ENCODE measurements around the gene MYBPC2.

The MYBPC2 gene

GRCh38 chr19:50458396-50459066 is 25.8 kb downstream of the MYBPC2 start:
- no peak for DNase-seq
- no peaks in the 10 kb centered on the region for H4K20me1 ChIP-seq (ENCODE audit: insufficient read depth, low read length)
- H3K4me2 ChIP-seq (ENCODE audit: insufficient read depth, low read length): no peak overlapping the region
- no peaks in the 10 kb centered on the region for H3K4me1 ChIP-seq (ENCODE audit: insufficient read depth, low read length)
- no peak overlapping the region for H3K4me3 ChIP-seq (ENCODE audit: low read depth in 1 of 2, low read length in 2 of 2)
- no peak for ATAC-seq (ENCODE audit: insufficient read depth, low read depth)
- TF ChIP-seq EZH2 (IDR thresholded peaks at IDR 0.05; ENCODE audit: borderline replicate concordance, low read depth, low read length, severe bottlenecking) (no peak), CTCF (IDR thresholded peaks at IDR 0.05; ENCODE audit: borderline replicate concordance, extremely low read depth, low read length, poor library complexity, severe bottlenecking) (no peak)
- no peaks in the 10 kb centered on the region for H3K79me2 ChIP-seq (ENCODE audit: insufficient read depth, low read length)
- H3K27me3 ChIP-seq (ENCODE audit: insufficient read depth, low read length, poor library complexity): no peaks in the 10 kb centered on the region
- H2AFZ ChIP-seq (ENCODE audit: low read depth, low read length): no peak overlapping the region
- no peak overlapping the region for H3K9ac ChIP-seq (ENCODE audit: low read depth, low read length)
- H3K36me3 ChIP-seq (ENCODE audit: insufficient read depth, low read length): no peaks in the 10 kb centered on the region
- no peaks in the 10 kb centered on the region for H3K9me3 ChIP-seq (ENCODE audit: insufficient read depth, low read length, severe bottlenecking)
- H3K27ac ChIP-seq (ENCODE audit: low read length): no peak overlapping the region

GRCh38 chr19:50459067-50459456 is 26.4 kb downstream of the MYBPC2 start:
- DNase-seq (no peak), ATAC-seq (ENCODE audit: insufficient read depth, low read depth) (no peak)
- no peak overlapping the region for H3K9ac ChIP-seq (ENCODE audit: low read depth, low read length)
- no peaks in the 10 kb centered on the region for H3K9me3 ChIP-seq (ENCODE audit: insufficient read depth, low read length, severe bottlenecking)
- no peaks in the 10 kb centered on the region for H4K20me1 ChIP-seq (ENCODE audit: insufficient read depth, low read length)
- no peaks in the 10 kb centered on the region for H3K4me1 ChIP-seq (ENCODE audit: insufficient read depth, low read length)
- H2AFZ ChIP-seq (ENCODE audit: low read depth, low read length): no peak overlapping the region
- H3K4me2 ChIP-seq (ENCODE audit: insufficient read depth, low read length): no peak overlapping the region
- no peak overlapping the region for H3K4me3 ChIP-seq (ENCODE audit: low read depth in 1 of 2, low read length in 2 of 2)
- H3K27me3 ChIP-seq (ENCODE audit: insufficient read depth, low read length, poor library complexity): no peaks in the 10 kb centered on the region
- no peaks in the 10 kb centered on the region for H3K36me3 ChIP-seq (ENCODE audit: insufficient read depth, low read length)
- no peaks in the 10 kb centered on the region for H3K79me2 ChIP-seq (ENCODE audit: insufficient read depth, low read length)
- TF ChIP-seq EZH2 (IDR thresholded peaks at IDR 0.05; ENCODE audit: borderline replicate concordance, low read depth, low read length, severe bottlenecking): no peak
- TF ChIP-seq CTCF (IDR thresholded peaks at IDR 0.05; ENCODE audit: borderline replicate concordance, extremely low read depth, low read length, poor library complexity, severe bottlenecking): no peak
- no peak overlapping the region for H3K27ac ChIP-seq (ENCODE audit: low read length)

- Histone ChIP-seq H3K4me2 (ENCODE audit: insufficient read depth, low read length) (no peak overlapping the region), H3K9ac (ENCODE audit: low read depth, low read length) (no peak overlapping the region), H3K27me3 (ENCODE audit: insufficient read depth, low read length, poor library complexity) (no peaks in the 10 kb centered on the region)
Observed at GRCh38 chr19:50459638-50460037, 26.9 kb downstream of the MYBPC2 start.

More at GRCh38 chr19:50459638-50460037, 26.9 kb downstream of the MYBPC2 start:
- ATAC-seq (ENCODE audit: insufficient read depth, low read depth): no peak
- Histone ChIP-seq H3K9me3 (ENCODE audit: insufficient read depth, low read length, severe bottlenecking) (no peaks in the 10 kb centered on the region), H3K4me3 (ENCODE audit: low read depth in 1 of 2, low read length in 2 of 2) (no peak overlapping the region), H2AFZ (ENCODE audit: low read depth, low read length) (no peak overlapping the region), H3K4me1 (ENCODE audit: insufficient read depth, low read length) (no peaks in the 10 kb centered on the region), H3K27ac (ENCODE audit: low read length) (no peak overlapping the region), H3K79me2 (ENCODE audit: insufficient read depth, low read length) (no peaks in the 10 kb centered on the region), H3K36me3 (ENCODE audit: insufficient read depth, low read length) (no peaks in the 10 kb centered on the region), H4K20me1 (ENCODE audit: insufficient read depth, low read length) (no peaks in the 10 kb centered on the region)
- no peak for DNase-seq
- TF ChIP-seq EZH2 (IDR thresholded peaks at IDR 0.05; ENCODE audit: borderline replicate concordance, low read depth, low read length, severe bottlenecking): no peak
- TF ChIP-seq CTCF (IDR thresholded peaks at IDR 0.05; ENCODE audit: borderline replicate concordance, extremely low read depth, low read length, poor library complexity, severe bottlenecking): no peak
